ENCODE data around the gene RANBP3.
"Not testable (repeated sequence)": the region's sequence is repeated elsewhere in the genome, so short reads cannot be mapped to it uniquely, and the experiment has no call there.

Gene RANBP3

GRCh38 chr19:6012426-6013170, 34.7 kb upstream of the RANBP3 start:
- no peak for DNase-seq (ENCODE audit: insufficient read length, low spot score)
- no peak for FAIRE-seq
- no peak for TF ChIP-seq CTCF (IDR thresholded peaks at IDR 0.05; ENCODE audit: insufficient read depth, missing control alignments)

- FAIRE-seq: no peak
- no peak for TF ChIP-seq CTCF (IDR thresholded peaks at IDR 0.05; ENCODE audit: insufficient read depth, missing control alignments)
- DNase-seq (ENCODE audit: insufficient read length, low spot score): no peak
Observed at GRCh38 chr19:6011794-6012193, 33.9 kb upstream of the RANBP3 start.

- DNase-seq (ENCODE audit: insufficient read length, low spot score) (no peak), FAIRE-seq (no peak)
- no peak for TF ChIP-seq CTCF (IDR thresholded peaks at IDR 0.05; ENCODE audit: insufficient read depth, missing control alignments)
Observed at GRCh38 chr19:6011206-6011605, 33.3 kb upstream of the RANBP3 start.

GRCh38 chr19:6010107-6010506, 32.2 kb upstream of the RANBP3 start:
- FAIRE-seq (no peak), DNase-seq (ENCODE audit: insufficient read length, low spot score) (no peak)
- no peak for TF ChIP-seq CTCF (IDR thresholded peaks at IDR 0.05; ENCODE audit: insufficient read depth, missing control alignments)

GRCh38 chr19:6007866-6008265, 29.9 kb upstream of the RANBP3 start:
- FAIRE-seq: no peak
- DNase-seq (ENCODE audit: insufficient read length, low spot score): no peak

GRCh38 chr19:6006896-6007295, 29.0 kb upstream of the RANBP3 start:
- no peak for TF ChIP-seq CTCF (IDR thresholded peaks at IDR 0.05; ENCODE audit: insufficient read depth, missing control alignments)
- FAIRE-seq (no peak), DNase-seq (ENCODE audit: insufficient read length, low spot score) (no peak)

More at GRCh38 chr19:6007866-6008265, 29.9 kb upstream of the RANBP3 start:
- TF ChIP-seq CTCF (IDR thresholded peaks at IDR 0.05; ENCODE audit: insufficient read depth, missing control alignments): no peak

- not testable (repeated sequence) for DNase-seq (ENCODE audit: insufficient read length, low spot score); FAIRE-seq
Observed at GRCh38 chr19:6006070-6006446, 28.1 kb upstream of the RANBP3 start.

Measured in D721Med (cell line).